ENCODE results near the gene MARCHF10.
"Not testable (repeated sequence)": the region's sequence is repeated elsewhere in the genome, so short reads cannot be mapped to it uniquely, and the experiment has no call there.

MARCHF10 gene

GRCh38 chr17:62807812-62808575 lies at the start of gene MARCHF10:
MARCHF10 (minus strand) TSS chr17:62808314; CDS start chr17:62801735, 6,579 bp downstream.
- DNase-seq, result peak; percentile 8

GRCh38 chr17:62857526-62857925 lies 49.4 kb upstream of the MARCHF10 start:
- no peak for DNase-seq

- DNase-seq, result no peak
These were observed 48.5 kb upstream of the MARCHF10 start for GRCh38 chr17:62856594-62856993.

DNA sequence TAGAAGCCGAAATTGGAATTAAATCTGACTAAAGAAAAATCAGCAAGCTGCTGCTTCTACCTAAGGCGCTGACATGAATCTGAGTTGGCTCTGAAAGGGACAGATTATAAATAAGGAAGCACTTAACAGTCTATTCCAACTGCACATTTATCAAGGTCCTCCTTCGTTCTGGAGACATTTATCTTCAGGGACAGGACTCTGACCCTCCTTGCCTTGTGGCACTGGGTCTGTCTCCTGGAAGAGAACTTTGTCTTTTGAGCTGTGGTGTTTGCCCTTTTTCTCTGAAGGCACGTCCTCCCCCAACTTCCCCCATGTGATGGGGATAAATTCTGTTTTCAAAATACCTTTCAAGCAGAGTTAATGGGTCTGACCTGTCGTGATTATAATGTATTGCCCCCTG lies 47.0 kb upstream of the MARCHF10 start:
- DNase-seq, result no peak

- no peak for DNase-seq
These were observed 46.1 kb upstream of the MARCHF10 start for GRCh38 chr17:62854098-62854680.

DNA sequence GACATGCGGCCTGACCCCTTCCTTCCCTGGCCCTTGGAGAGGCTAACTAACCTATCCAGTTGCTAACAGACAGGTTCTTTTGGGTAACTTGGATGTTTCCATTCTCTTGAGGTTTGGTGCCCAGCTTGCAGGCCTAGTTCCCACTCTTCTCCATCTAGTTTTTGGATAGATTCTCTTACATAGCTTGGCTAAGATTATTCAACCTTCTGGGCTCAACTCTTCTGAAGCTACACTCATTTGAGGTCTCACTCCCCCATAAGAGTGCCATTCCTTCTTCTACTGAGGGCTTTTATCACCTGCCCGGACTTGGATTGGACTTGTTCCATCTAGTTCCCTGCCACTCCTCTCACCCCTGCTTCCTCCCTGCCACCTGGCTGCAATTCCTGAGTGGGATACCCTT lies 44.1 kb upstream of the MARCHF10 start:
- DNase-seq, result no peak

DNA sequence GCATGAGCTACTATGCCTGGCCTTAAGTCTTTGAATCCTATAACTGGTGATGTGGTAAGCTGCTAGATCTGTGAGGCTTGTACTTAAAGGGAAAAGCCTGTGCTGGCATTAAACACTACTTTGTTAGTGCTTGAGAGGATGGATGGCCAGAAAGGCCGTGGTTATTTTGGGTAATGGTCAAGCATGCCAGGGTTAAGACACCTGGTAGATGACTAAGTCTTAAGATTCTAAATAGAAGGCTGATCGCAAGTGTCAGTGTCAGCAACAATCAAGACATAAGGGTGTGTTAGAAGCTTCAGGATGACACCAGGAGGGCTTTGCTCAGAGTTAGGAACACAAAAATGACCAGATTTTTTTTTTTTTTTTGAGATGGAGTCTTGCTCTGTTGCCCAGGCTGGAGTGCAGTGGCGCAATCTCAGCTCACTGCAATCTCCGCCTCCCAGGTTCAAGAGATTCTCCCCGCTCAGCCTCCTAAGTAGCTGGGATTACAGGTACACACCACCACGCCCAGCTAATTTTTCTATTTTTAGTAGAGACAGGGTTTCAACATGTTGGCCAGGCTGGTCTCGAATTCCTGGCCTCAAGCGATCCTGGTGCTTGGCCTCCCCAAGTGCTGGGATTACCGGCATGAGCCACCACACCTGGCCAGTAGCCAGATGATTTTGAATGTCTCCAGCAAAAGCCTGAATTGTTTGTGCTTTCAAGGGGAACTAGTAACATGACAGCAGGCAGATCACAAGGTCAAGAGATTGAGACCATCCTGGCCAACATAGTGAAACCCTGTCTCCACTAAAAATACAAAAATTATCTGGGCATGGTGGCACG lies 41.7 kb upstream of the MARCHF10 start:
- not testable (repeated sequence) for DNase-seq

- DNase-seq, result no peak
These were observed 40.2 kb upstream of the MARCHF10 start for GRCh38 chr17:62848334-62848733.

GRCh38 chr17:62847426-62847825 lies 39.3 kb upstream of the MARCHF10 start:
- no peak for DNase-seq

DNA sequence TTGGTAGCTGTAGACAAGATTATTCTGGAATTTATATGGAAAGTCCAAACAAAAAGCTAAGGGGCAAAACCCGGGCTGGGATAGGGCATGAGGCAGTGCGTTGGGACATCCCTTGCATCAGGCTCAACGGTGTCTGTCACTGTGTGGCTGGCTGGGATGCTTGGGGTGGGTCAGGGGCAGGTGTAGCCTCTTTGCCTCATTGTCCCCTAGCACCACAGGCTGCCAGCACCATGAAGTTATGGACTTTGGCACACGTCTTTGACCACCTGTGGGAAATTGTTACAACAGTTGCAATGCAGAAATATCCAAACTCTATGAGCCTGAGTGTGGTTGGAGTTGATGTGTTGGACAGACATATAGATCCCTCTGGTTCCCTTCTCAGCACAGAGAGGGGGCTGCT lies 32.8 kb upstream of the MARCHF10 start:
- no peak for DNase-seq

- not testable (repeated sequence) for DNase-seq
These were observed 25.7 kb upstream of the MARCHF10 start for GRCh38 chr17:62833816-62834215.

DNA sequence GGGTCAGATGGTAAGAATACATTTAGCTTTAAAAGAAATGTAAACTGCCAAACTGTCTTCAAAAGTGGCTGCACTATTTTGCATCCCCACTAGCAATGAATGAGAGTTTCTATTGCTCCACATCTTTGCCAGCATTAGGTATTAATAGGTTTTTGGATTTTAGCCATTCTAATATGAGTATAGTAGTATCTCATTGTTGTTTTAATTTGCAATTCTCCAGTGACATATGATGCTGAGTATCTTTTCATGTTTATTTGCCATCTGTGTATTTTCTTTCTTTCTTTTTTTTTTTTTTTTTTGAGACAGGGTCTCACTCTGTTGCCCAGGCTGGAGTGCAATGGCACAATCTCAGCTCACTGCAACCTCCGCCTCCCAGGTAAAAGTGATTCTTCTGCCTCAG lies 24.3 kb upstream of the MARCHF10 start:
- DNase-seq, result no peak

DNA sequence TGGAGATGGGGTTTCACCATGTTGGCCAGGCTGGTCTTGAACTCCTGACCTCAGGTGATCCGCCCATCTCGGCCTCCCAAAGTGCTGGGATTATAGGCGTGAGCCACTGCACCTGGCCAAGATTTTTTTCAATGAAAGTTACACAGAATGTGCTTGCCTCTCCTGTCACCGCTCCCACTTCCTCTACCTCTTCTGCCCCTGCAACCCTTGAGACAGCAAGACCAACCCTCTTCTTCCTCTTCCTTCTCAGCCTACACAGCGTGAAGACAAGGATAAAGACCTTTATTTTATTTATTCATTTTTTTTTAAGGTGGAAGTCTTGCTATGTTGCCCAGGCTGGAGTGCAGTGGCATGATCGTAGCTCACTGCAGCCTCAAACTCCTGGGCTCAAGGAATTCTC lies 23.0 kb upstream of the MARCHF10 start:
- not testable (repeated sequence) for DNase-seq

- DNase-seq, result no peak
These were observed 19.8 kb upstream of the MARCHF10 start for GRCh38 chr17:62827746-62828485.

DNA sequence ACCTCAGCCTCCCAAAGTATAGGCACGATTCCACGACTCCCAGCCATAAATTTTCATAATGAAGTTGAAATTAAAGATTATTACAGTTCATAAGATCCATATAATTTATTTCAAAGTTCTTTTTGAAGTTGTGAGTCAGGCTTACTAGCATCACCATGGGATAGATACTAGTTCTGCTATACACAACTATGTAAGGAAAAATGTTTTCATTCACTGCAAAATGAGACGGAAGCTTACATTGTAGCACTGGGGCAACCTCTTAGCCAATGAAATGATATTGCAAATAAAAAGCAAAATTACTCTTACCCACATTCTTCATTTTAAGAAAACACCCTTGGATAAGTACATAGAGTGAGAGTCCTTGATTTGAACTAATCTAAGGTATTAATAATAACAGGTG lies 18.8 kb upstream of the MARCHF10 start:
- DNase-seq, result no peak

- DNase-seq, result no peak
These were observed 17.1 kb upstream of the MARCHF10 start for GRCh38 chr17:62825182-62825581.

DNA sequence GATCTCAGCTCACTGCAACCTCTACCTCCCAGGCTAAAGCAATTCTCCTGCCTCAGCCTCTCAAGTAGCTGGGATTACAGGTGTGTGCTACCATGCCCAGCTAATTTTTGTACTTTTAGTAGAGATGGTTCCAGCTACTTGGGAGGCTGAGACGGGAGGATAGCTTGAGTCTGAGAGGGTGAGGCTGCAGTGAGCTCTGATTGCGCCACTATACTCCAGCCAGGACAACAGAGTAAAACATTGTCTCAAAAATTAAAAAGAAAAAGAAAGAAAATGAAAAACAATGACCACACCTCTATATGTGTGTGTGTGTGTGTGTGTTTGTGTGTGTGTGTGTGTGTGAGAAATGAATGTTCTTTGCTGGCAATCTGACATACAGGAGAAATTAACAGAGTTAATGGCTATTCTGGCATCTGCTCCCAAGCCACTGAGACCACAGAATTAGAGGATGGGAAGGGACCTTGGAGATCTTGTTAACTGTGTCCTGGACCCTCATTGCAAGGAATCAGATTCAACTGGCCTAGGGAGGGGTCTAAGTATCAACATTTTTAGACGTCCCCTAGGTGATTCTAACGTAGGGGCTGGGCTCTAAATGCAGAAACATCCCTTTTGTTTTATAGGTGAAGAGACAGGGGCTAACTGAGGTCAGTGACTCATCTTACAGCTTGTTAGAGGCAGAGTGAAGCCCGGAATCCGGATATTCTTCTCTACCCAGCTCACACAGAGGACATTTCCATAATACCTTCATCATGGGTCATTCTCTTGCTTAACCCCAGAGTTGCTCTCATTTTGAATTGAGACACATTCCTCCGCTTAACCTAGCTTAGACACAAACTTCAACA lies 16.4 kb upstream of the MARCHF10 start:
- no peak for DNase-seq

DNA sequence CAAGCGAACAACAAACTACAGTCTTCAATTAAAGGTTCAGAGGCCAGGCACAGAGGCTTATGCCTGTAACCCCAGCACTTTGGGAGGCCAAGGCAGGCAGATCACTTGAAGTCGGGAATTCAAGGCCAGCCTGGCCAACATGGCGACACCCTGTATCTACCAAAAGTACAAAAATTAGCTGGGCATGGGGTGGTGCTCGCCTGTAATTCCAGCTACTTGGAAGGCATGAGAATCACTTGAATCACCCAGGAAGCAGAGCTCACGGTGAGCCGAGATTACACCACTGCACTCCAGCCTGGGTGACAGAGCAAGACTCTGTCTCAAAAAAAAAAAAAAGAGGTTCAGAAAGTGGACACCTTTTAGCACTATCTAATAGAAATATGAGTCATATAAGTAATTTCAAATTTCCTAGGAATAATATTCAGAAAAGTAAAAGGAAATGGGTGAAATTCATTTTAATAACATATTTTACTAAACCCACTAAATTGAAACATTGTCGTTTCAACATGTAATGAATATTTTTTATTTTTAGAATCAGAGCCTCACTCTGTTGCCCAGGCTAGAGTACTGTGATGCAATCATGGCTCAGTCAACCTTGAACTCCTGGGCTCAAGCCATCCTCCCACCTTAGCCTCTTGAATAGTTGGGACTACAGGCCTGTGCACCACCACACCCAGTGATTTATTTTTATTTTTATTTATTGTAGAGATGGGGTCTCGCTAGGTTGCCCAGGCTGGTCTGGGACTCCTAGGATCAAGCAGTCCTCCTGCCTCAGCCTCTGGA lies 15.2 kb upstream of the MARCHF10 start:
- DNase-seq, result no peak

GRCh38 chr17:62822080-62822904 lies 14.2 kb upstream of the MARCHF10 start:
- DNase-seq, result no peak
